LNCAP (cell line): ENCODE results near the gene SLC39A11.

Experiments
- CTCF ChIP-seq: fragments of 450-650 bp; IDR thresholded peaks from 2 replicates; pipeline ENCODE4 v1.5.1; 2017; ENCODE audit warnings: mild to moderate bottlenecking

The SLC39A11 gene

GRCh38 chr17:73093286-73093685 is 798 bp upstream of the SLC39A11 start:
- TF ChIP-seq CTCF: no peak

- no peak for TF ChIP-seq CTCF
These were observed 542 bp downstream of the SLC39A11 start for GRCh38 chr17:73091770-73092522.

GRCh38 chr17:73091410-73091769 is 1.1 kb downstream of the SLC39A11 start:
- TF ChIP-seq CTCF: no peak

- no peak for TF ChIP-seq CTCF
These were observed 1.9 kb downstream of the SLC39A11 start for GRCh38 chr17:73090396-73091202.

GRCh38 chr17:73089322-73090317 is 2.9 kb downstream of the SLC39A11 start:
- no peak for TF ChIP-seq CTCF

- TF ChIP-seq CTCF: no peak
These were observed 3.9 kb downstream of the SLC39A11 start for GRCh38 chr17:73088561-73088960.

- no peak for TF ChIP-seq CTCF
These were observed 9.1 kb downstream of the SLC39A11 start for GRCh38 chr17:73083432-73083831.
